22Rv1 (cell line): ENCODE data around the gene LMO3.

Experiments
- CTCF ChIP-seq: fragments of 450-650 bp; IDR thresholded peaks from 2 replicates; pipeline ENCODE4 v1.5.1; 2017; ENCODE audit warnings: mild to moderate bottlenecking
- ZFX ChIP-seq: fragments of 450-650 bp; IDR thresholded peaks from 2 replicates; pipeline ENCODE4 v1.6.1; 2017; ENCODE audit warnings: antibody characterized with exemption, borderline replicate concordance

- TF ChIP-seq CTCF (no peak), ZFX (no peak)
These were observed 85.6 kb downstream of the LMO3 start for GRCh38 chr12:16520328-16520727.
